Prostate gland (tissue), 2 donors: Measurements from ENCODE around the gene B3GALT6. TPM values are rescaled to one million over a fixed set of nuclear protein-coding genes. Genes with fewer than 3 reads are reported as not detected.

Source experiments
- DNase-seq: peaks from one replicate; pipeline ENCODE4 v3.0.0-alpha.2; 2019; ENCODE audit warnings: low spot score
- H3K27ac ChIP-seq, 2 donors: fragments of 200-600 bp; sonication (generic); 2 replicates each; pipeline ENCODE4 v1.5.1; 2017 to 2019
- H3K27me3 ChIP-seq: fragments of 200-600 bp; sonication (generic); replicated peaks from 2 replicates; pipeline ENCODE4 v1.5.1; 2019; ENCODE audit not compliant: insufficient read depth
- H3K36me3 ChIP-seq, 2 donors: fragments of 200-600 bp; sonication (generic); 1 replicate in 1 of 2; 2 replicates in 1 of 2; pipeline versions ENCODE4 v1.5.1 to v1.8.1; 2017 to 2019
- H3K4me1 ChIP-seq: fragments of 200-600 bp; sonication (generic); replicated peaks from 2 replicates; pipeline ENCODE4 v1.5.1; 2019
- H3K4me3 ChIP-seq, 2 donors: fragments of 200-600 bp; sonication (generic); 2 replicates each; pipeline ENCODE4 v1.5.1; 2017 to 2019
- H3K9me3 ChIP-seq: fragments of 200-600 bp; sonication (generic); 2 replicates; pipeline ENCODE4 v1.5.1; 2017
- CTCF ChIP-seq, 4 experiments: fragments of 200-600 bp in 2 of 4; fragments of 450-650 bp in 2 of 4; sonication (generic) in 2 of 4; IDR thresholded peaks; 1 replicate in 3 of 4; 2 replicates in 1 of 4; pipeline ENCODE4 v1.5.1; 2016 to 2019; ENCODE audit warnings: antibody characterized with exemption in 4 of 4, mild to moderate bottlenecking in 2 of 4, moderate library complexity in 2 of 4
- POLR2A ChIP-seq: fragments of 450-650 bp; IDR thresholded peaks from one replicate; pipeline ENCODE4 v1.6.1; 2016; ENCODE audit warnings: antibody characterized with exemption, mild to moderate bottlenecking
- POLR2AphosphoS5 ChIP-seq: sonication (generic); formaldehyde crosslinking; IDR thresholded peaks from one replicate; pipeline ENCODE4 v1.6.1; 2017; ENCODE audit warnings: antibody characterized with exemption
- WGBS: methylation state at CpG from one replicate; pipeline ENCODE4 v1.1.5; 2018; 5-methylcytosine and 5-hydroxymethylcytosine counted together
- intact Hi-C: fragments of 100-400 bp; cut with DNase I; formaldehyde crosslinking; loops from one replicate; pipeline ENCODE4 v1.14.2; 2022
- total RNA-seq, 2 donors: library from RNA; depleted of rRNA; stranded (reverse); fragments of >200 nt; gene quantifications; one replicate each; pipeline ENCODE4 v1.1.0, GENCODE V29; 2016

B3GALT6 gene
- total RNA-seq, 2 donors from 2014 or later, result 29.6 to 41.5 TPM

GRCh38 chr1:1259951-1260600 lies 28.0 kb downstream of the B3GALT6 start:
- no peak overlapping the region for H3K4me3 ChIP-seq
- intact Hi-C loops, result no loop called here
- 84% methylated on average over 26 of the region's 26 CpGs for WGBS
- TF ChIP-seq POLR2AphosphoS5 (no peak), CTCF (IDR thresholded peaks at IDR 0.05) (no peak), POLR2A (no peak)
- H3K27me3 ChIP-seq, result no peaks in the 10 kb centered on the region
- H3K27ac ChIP-seq, result no peak overlapping the region
- no peak for DNase-seq
- no peaks in the 10 kb centered on the region for H3K9me3 ChIP-seq
- no peaks in the 10 kb centered on the region for H3K4me1 ChIP-seq
- H3K36me3 ChIP-seq, result peaks cover 4 to 17% of the 10 kb centered on the region in 2 donors

- intact Hi-C loops, result no loop called here
- 78% methylated on average over 16 of the region's 16 CpGs for WGBS
- Histone ChIP-seq H3K36me3 (peaks cover 0 to 16% of the 10 kb centered on the region in 2 donors), H3K27ac (no peak overlapping the region), H3K27me3 (no peaks in the 10 kb centered on the region), H3K4me1 (no peaks in the 10 kb centered on the region), H3K4me3 (no peak overlapping the region), H3K9me3 (no peaks in the 10 kb centered on the region)
- TF ChIP-seq CTCF (IDR thresholded peaks at IDR 0.05), result no peak
- TF ChIP-seq POLR2A, result no peak
- TF ChIP-seq POLR2AphosphoS5, result no peak
- DNase-seq, result no peak
Measured at GRCh38 chr1:1260843-1261560, 29.0 kb downstream of the B3GALT6 start.

GRCh38 chr1:1262071-1262470 lies 30.0 kb downstream of the B3GALT6 start:
- intact Hi-C loops, result no loop called here
- WGBS, result 96% methylated on average over 17 of the region's 17 CpGs
- Histone ChIP-seq H3K27ac (no peak overlapping the region), H3K4me1 (no peaks in the 10 kb centered on the region), H3K4me3 (no peak overlapping the region), H3K36me3 (peaks cover 0 to 10% of the 10 kb centered on the region in 2 donors), H3K27me3 (no peaks in the 10 kb centered on the region), H3K9me3 (no peaks in the 10 kb centered on the region)
- DNase-seq, result no peak
- TF ChIP-seq CTCF (IDR thresholded peaks at IDR 0.05) (no peak), POLR2AphosphoS5 (no peak), POLR2A (no peak)

- H3K27me3 ChIP-seq, result no peaks in the 10 kb centered on the region
- H3K9me3 ChIP-seq, result no peaks in the 10 kb centered on the region
- no peaks in the 10 kb centered on the region for H3K4me1 ChIP-seq
- TF ChIP-seq POLR2A, result no peak
- no peak for TF ChIP-seq POLR2AphosphoS5
- no peak for TF ChIP-seq CTCF (IDR thresholded peaks at IDR 0.05)
- WGBS, result 79% methylated on average over 8 of the region's 8 CpGs
- no peak for DNase-seq
- intact Hi-C loops, result no loop called here
- H3K4me3 ChIP-seq, result no peak overlapping the region
- peaks cover 0 to 10% of the 10 kb centered on the region in 2 donors for H3K36me3 ChIP-seq
- no peak overlapping the region for H3K27ac ChIP-seq
Measured at GRCh38 chr1:1262758-1263157, 30.7 kb downstream of the B3GALT6 start.

GRCh38 chr1:1264026-1264425 lies 32.0 kb downstream of the B3GALT6 start:
- Histone ChIP-seq H3K27ac (no peak overlapping the region), H3K27me3 (no peaks in the 10 kb centered on the region), H3K36me3 (peaks cover 0 to 10% of the 10 kb centered on the region in 2 donors), H3K9me3 (no peaks in the 10 kb centered on the region), H3K4me1 (no peaks in the 10 kb centered on the region), H3K4me3 (no peak overlapping the region)
- 89% methylated on average over 9 of the region's 9 CpGs for WGBS
- intact Hi-C loops, result no loop called here
- no peak for TF ChIP-seq CTCF (IDR thresholded peaks at IDR 0.05)
- TF ChIP-seq POLR2AphosphoS5, result no peak
- no peak for TF ChIP-seq POLR2A
- DNase-seq, result no peak
